GM12892 (cell line): ENCODE measurements around the gene CRAMP1.

ENCODE experiments used
- DNase-seq: peaks from one replicate; pipeline ENCODE4 v3.0.0; 2011; ENCODE audit not compliant: insufficient read length
- FAIRE-seq: peaks from 2 replicates; lab custom pipeline; 2011; peaks lifted over from hg19 to GRCh38; lab: Jason Lieb, UNC
- POLR2A ChIP-seq: IDR thresholded peaks from 2 replicates; pipeline ENCODE4 v1.6.1; 2011; ENCODE audit warnings: low read depth, low read length, control low read depth
- POLR2AphosphoS5 ChIP-seq: IDR thresholded peaks from 2 replicates; pipeline ENCODE4 v1.6.1; 2011; ENCODE audit warnings: low read depth, low read length, control low read depth
- TAF1 ChIP-seq: IDR thresholded peaks from 2 replicates; pipeline ENCODE4 v1.6.1; 2011; ENCODE audit warnings: low read depth, mild to moderate bottlenecking, control low read depth, low read length, borderline replicate concordance

CRAMP1 gene

GRCh38 chr16:1667271-1667670 lies 55.1 kb downstream of the CRAMP1 start:
- FAIRE-seq: no peak
- DNase-seq: no peak
- TF ChIP-seq POLR2AphosphoS5 (no peak), TAF1 (no peak), POLR2A (no peak)

- DNase-seq: no peak
- FAIRE-seq: no peak
- TF ChIP-seq POLR2A: no peak
- no peak for TF ChIP-seq POLR2AphosphoS5
- TF ChIP-seq TAF1: no peak
Observed at GRCh38 chr16:1667916-1668315, 55.8 kb downstream of the CRAMP1 start.

GRCh38 chr16:1668612-1669319 lies 56.6 kb downstream of the CRAMP1 start:
- DNase-seq (no peak), FAIRE-seq (no peak)
- TF ChIP-seq TAF1: no peak
- TF ChIP-seq POLR2AphosphoS5: no peak
- no peak for TF ChIP-seq POLR2A

- FAIRE-seq (no peak), DNase-seq (no peak)
- TF ChIP-seq POLR2AphosphoS5 (no peak), TAF1 (no peak), POLR2A (no peak)
Observed at GRCh38 chr16:1669698-1670097, 57.5 kb downstream of the CRAMP1 start.

- FAIRE-seq (no peak), DNase-seq (no peak)
- TF ChIP-seq POLR2A: no peak
- TF ChIP-seq TAF1: no peak
- no peak for TF ChIP-seq POLR2AphosphoS5
Observed at GRCh38 chr16:1670371-1670770, 58.2 kb downstream of the CRAMP1 start.

- DNase-seq: no peak
Observed at GRCh38 chr16:1670866-1671265, 58.7 kb downstream of the CRAMP1 start.

GRCh38 chr16:1673424-1674151 lies 61.4 kb downstream of the CRAMP1 start:
- no peak for DNase-seq
- no peak for FAIRE-seq
- TF ChIP-seq TAF1: no peak
- no peak for TF ChIP-seq POLR2A
- TF ChIP-seq POLR2AphosphoS5: no peak

More at GRCh38 chr16:1670866-1671265, 58.7 kb downstream of the CRAMP1 start:
- TF ChIP-seq POLR2AphosphoS5 (no peak), TAF1 (no peak), POLR2A (no peak)
- FAIRE-seq: no peak

- no peak for FAIRE-seq
- no peak for TF ChIP-seq TAF1
- no peak for DNase-seq
Observed at GRCh38 chr16:1674306-1674705, 62.1 kb downstream of the CRAMP1 start.

GRCh38 chr16:1674751-1675664 lies 62.8 kb downstream of the CRAMP1 start:
- no peak for DNase-seq
- no peak for FAIRE-seq

GRCh38 chr16:1676661-1677060 lies 64.5 kb downstream of the CRAMP1 start:
- no peak for TF ChIP-seq TAF1
- no peak for TF ChIP-seq POLR2A
- no peak for TF ChIP-seq POLR2AphosphoS5
- FAIRE-seq (no peak), DNase-seq (no peak)

More at GRCh38 chr16:1674751-1675664, 62.8 kb downstream of the CRAMP1 start:
- TF ChIP-seq TAF1 (no peak), POLR2A (no peak), POLR2AphosphoS5 (no peak)

- DNase-seq (no peak), FAIRE-seq (no peak)
- no peak for TF ChIP-seq POLR2A
- no peak for TF ChIP-seq POLR2AphosphoS5
- TF ChIP-seq TAF1: no peak
Observed at GRCh38 chr16:1677339-1677738, 65.2 kb downstream of the CRAMP1 start.
